HG03558 (cell line): ENCODE measurements around the gene SNX32.
A peak's percentile ranks its signal among the peaks of the same experiment; 100 is the strongest.

Experiments used
- ATAC-seq: cut with Tn5 transposase; IDR thresholded peaks from one replicate; pipeline ENCODE4 v1.9.1; 2021; ENCODE audit warnings: moderate number of reproducible peaks; ENCODE audit not compliant: unreplicated experiment; ENCODE audit errors: extremely low read depth

Gene SNX32

DNA sequence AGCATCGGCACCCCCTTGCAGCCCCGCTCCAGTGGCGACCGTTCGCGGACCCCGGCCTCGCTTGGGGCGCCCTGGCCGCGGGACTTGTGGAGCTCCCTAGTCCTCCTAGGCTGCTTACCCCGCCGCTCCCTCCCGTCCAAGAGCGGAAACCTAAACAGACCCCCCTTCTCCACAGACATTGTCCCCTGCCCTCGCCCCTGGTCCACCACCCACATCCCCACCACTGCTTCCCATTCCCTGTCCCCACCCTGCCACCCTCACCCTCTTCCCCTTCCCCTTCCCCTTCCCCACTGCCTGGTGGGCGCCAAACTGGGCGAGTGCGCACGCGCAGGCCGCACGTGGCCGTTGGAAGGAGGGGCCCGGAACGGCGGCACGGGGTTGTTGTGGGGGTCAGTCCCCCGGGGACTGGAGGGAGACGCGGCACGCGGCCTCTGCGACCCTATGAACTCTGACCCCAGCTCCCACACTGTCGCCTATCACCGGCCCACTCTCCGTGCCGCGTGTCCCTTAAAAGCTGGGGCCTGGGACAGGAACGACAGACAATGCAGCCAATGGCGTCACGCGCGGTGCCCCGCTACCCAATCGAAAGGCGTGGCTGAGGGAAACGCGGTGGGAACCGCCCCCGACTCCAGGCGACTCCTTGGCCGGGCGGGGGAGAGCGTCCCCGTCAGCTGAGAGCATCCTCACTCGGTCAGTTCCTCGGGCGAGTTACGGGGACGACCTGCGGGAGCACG is at the start of gene SNX32:
Gene SNX32 (plus strand): TSS at position 667 of the 734 bp plus-strand sequence. CDS start 103 bp downstream, outside the sequence.
- ATAC-seq = peak; percentile 56

DNA sequence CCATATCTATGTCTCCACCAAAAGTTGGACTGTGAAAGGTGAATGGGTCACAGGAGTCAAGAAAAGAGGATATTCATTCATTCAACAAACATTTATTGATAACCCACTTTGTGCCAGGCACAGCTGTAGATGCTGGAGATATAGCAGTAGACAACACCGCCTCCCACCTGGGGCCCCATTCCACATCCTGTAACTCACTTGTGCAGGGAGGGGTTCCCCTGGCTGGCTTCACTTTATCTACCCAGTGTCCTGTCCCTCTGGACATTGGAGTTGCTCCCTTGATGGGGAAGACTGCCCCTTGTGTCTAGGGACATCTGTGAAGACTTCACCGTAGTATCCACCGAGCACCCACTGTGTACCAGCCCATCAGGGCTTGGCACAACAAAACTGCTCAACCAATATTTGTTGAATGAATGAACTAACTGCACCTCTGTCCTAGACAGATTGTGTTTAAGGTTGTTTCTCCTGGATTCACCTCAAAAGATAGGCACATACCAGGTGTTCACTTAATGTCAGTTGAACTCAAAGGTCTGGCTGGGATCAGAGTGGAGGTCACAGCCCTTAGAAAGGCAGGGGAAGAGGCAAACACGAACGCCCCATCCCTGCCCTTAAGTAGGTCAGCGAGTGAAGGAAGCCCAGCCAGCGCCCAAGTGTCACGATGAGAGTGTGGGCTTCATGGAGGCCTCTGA is 48.3 kb upstream of the SNX32 start:
- no peak for ATAC-seq

DNA sequence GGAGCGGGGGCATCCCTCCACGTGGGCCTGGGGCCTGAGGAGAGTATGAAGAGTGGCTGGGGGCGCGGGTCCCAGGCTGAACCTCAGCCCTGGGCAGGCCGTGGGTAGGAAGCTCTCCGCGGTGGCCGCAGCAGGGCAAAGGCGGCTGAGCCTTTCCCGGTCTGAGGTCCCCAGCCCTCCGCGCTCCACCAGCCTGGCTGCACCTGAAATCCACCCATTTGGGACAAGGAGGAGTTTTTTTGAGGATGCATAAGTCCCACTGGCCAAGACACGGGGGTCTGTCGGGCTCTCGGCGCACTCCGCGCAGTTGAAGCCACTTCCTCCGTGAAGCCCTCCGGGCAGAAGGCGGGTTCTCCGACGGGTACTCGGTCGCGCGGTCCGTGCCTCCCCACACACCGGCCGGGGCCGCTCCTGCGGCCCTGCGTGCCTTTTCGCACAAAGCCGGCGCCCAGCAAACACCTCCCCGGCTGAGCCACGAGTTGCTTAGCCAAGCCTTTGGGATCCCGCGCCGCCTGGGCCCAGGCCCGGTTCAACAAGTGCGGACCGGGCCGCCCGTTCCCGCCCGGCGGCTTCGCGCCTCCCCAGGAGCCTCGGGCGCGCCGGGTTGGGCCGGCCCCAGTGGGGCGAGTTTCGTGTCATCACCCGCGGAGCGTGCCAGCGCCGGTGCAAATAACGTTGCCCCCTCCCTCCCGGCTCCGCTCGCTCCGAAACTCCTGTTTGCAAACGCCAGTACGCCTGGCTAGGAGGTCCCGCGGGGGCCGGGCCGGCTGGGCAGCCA is 47.6 kb upstream of the SNX32 start:
- ATAC-seq = no peak

DNA sequence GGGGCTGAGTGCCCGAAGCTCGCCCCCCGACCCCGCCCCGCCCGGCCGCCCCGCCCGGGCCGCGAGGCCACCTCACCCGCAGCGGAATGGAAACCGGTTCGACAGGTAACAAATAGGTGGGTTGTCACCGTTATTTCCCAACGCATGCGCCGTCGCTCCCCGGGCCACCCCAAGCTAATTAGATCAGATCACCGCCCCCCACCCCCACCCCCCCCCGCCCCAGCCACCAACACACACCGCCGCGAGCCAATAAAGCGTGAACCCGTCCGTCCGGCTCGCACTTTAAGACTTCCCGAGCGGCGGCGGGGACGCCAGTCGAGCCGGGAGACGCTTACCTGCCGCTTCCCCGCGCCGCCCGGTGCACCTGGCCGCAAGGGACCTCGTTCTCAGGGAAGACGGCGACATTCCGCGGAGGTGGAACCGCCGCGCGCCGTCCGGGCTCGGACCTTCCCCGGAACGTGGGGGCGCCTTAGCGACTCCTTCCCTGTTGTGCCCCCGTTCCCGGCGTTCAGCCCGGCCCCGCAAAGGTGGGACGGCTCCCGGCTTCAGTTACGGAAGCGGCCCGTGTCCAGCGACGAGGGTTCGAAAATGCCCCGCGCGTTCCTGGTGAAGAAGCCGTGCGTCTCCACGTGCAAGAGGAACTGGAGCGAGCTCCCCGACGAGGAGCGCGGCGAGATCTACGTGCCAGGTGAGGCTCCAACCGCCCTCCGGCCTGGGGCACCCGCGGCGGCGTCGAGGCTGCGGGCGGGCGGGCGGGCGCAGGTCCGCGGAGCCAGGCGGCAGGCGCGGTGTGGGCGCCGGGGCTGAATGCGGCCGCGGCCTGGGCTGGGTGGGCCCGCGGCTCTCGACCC is 46.8 kb upstream of the SNX32 start, which contains the start of gene OVOL1:
Gene OVOL1 (plus strand): TSS at position 278 of the 851 bp plus-strand sequence. CDS start 311 bp downstream, at position 589.
- ATAC-seq = no peak

DNA sequence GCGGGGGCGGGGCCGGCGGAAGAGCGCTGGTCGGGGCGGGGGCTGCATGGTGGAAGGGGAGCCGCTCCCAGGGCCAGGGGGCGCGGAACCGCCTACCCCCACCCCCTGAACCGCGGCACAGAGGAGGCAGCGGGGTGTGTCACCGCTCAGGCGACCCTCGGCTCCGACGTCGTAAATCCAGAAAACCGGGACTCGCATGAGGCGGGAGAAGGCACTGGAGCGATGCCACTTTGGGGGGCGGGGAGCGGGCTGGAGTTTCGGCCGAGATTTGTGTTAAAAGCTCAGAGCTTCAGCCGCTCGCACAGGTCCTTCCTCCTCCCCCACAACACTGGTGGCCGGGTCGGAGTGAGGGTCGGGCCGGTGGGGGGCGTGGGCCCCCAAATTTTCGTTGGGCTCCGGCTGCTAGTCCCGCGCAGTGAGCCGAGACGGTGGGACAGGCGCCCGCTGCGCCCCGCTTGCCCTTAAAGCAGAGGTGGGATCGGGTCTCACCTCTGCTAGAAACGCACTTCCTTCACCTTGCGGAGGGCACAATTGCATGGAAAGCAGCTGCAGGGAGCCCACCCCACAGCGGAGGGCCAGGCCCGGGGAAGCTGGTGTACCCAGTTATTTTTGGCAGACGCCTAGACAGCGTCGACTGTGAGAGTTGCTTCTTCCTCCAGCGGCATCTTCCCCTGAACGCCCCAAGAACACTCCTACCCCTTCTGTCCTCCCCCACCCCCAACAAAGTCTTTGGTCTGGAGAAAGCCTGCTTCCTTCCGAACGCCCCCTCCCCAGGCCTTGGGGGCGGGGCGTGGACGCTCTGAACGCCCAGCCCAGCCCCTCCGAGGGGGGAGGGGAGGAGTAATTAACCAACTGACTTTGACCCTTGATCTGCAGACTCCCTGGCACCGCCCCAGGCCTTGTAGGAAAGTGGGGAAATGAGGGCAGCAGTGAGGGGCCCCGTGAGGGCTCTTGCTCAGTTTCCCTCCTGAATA is 45.8 kb upstream of the SNX32 start:
- ATAC-seq = no peak

DNA sequence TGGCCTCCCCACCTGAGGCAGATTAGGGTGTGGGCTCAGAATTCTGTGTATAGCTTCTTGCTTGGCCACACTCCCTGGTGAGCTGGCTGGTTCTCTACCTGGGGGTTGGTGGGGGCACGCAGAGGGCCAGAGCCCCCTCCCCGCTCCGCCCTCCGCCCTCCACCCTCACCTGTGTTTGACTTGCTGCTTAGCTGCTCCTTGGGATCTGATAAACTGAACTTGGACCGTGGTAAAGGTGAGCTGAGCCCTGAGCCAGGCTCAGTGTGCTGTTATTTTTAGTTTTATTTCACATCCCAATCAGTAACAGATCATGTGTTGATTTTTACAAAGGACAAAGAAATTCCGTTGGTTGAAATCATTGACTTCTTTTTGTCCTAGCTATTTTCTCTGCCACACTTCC is 44.9 kb upstream of the SNX32 start:
- ATAC-seq = no peak

DNA sequence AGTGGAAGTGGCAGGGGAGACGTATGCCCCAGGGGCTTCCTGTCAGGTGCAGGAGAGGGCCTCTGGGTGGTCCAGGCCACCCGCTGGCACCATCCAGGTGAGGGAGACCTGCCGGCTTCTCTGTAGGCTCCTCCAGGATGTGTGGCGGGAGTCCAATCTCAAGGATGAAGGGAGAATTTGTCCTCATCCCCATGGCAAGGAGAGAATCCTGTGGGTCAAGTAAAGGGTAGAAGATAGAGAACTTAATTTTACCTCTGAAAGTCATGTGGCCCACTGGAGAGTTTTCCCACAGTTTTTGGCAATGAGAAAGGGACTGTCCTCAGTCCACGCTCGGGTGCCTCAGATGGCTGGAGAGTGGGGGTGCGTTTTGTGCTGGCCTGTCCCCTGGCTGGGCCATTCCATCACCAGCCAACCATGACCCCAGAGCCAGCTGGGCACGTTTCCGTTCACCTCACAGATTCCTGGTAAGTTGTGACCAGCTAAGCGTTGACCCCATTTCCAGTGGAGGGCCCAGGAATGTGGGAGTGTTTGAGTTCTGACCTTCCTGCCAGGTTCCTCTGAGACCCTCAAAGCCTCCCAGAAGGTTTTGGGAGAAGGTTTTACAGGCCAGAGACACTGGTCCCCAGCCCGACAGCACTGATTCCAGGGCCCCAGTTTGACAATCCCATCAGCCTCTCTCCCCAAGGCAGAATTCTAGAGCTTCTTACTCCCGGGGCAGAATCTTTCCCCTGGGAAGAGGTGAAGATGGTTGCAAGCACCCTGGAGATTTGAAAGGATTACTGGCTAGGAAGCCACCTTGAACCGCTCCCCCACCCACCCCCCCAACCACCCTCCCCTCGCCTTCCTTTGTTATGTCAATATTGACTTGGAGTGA is 44.3 kb upstream of the SNX32 start:
- no peak for ATAC-seq

DNA sequence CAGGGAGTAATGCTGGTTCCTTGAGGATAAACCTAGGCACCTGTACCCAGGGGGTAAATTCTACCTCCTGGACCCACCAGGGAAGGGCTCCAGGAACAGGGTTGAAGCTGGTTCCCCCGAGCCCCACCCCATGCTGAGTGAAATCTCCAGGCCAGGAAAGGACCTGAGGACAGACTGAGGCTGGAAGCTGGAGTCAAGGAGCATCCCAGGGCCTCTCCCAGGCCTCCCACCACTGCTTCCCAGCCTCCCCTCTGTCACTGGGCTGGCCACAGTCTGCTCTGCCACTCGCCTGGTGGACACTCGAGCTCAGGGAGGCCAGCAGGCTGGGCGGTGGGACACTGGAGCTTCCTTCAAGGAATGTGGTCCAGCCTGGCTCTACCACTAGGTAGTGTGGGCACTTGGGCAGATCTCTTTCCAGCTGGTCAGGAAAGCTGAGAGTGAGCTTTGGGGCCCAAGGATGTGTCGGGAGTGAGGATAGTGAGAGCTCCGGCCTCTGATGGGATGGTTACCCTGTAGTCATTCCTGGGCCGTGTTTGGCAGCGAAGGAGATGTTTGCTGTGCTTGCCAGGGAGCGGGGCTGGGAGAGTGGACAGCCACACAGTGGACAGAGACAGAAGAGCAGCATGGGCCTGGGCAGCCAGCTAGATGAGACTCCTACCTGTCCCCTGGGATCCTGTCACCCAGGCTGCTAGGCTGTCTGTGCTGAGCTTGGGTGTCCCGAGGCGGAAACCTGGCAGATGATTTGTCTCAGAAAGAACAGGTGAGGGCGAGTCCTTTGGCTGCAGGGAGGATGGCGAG is 43.5 kb upstream of the SNX32 start:
- ATAC-seq = no peak

DNA sequence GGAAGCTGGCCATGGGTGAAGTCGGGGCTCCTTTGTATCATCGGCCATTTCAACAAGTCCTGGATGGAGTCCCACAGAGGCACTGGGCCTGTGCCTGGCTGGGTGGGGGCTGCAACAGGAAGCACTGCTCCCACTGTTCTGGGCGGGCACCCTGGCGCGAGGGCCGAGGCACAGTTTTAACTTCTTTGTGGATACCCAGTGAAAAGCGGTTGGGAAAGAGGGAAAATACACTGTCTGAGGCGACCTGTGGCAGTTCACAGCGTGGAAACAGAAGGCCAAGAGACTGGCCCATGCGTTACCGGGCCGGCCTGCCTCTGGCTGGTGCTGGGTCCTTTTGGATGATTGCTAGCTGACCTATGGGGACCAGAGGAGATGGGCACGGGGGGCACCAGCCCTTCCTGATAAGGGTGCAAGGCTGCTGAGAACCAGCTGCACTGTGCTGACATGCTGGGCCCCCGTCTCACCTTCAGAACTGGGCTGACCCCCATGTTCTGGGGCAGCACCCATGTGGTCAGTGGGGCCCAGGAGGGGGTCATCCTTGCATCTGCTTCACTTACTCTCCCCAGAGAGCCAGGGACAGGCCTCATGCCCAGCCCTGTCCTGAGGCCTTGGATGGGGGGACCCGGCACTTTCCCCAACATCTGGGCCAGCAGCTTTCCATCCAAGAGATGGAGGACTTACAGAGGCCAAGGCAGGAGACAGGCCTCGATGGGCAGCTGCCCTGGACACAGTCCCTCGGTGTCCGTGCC is 42.7 kb upstream of the SNX32 start:
- ATAC-seq = no peak

DNA sequence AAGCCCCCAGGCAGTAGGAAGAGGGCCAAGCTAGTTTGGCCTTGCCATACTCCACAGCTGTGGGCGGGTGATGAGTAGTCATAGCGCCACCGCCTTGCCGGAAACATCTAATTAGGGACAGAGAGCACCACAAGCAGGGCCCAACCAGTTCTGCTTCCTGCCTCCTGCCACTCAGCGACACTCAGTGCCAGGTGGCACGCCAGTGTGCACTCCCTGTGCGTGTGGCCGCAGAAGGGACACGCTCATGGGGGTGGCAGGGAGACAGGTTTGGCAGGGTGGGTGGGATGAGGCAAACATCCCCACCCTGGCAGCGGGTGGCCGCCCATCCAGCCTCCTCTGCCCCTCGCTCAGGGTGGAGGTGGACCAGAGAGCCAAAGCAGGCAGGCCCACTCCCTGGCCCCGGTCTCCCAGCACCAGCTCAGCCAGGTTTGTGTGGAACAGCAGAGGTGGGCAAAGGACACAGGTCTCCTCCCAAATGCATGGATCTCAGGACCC is 42.0 kb upstream of the SNX32 start:
- ATAC-seq = no peak

DNA sequence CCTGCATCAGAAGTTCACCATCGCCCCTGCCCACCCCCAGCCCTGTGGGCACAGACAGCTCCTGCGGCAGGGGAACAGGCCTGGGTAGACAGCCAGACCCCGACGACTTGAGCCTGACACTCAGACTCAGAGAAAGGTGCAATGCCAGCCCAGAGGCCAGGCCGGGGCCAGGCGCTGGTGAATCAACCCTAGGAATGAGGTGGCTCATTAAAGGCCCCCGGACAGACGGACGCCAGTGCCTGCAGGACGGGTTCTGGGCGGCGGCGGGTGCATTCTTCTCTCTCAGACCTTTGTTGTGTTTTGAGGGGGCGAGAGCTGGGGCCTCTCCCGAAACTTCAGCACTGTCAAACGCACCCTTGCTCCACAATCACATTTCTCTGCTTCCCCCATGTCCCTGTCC is 41.3 kb upstream of the SNX32 start:
- no peak for ATAC-seq

DNA sequence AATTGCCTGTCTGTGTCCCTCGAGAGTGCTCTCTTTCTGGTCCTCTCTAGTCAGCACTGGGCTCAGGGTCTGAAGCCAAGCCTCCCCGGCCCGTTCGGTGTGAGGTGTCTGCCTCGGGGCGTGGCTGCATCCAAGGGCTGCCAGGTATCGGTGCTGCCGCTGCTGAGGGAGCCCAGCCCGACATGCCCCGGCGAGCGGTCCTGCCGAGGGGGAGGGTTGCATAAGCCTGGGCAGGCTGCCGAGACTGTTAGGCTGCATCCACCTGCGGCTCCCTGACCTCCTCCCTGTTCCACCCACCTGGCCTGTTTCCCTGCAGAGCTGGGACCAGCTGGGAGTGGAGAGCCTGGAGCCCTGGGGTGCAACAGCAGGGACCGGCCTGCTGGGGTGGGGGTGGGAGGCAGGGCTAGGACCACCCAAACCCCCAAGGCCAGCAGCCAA is 40.6 kb upstream of the SNX32 start:
- no peak for ATAC-seq

DNA sequence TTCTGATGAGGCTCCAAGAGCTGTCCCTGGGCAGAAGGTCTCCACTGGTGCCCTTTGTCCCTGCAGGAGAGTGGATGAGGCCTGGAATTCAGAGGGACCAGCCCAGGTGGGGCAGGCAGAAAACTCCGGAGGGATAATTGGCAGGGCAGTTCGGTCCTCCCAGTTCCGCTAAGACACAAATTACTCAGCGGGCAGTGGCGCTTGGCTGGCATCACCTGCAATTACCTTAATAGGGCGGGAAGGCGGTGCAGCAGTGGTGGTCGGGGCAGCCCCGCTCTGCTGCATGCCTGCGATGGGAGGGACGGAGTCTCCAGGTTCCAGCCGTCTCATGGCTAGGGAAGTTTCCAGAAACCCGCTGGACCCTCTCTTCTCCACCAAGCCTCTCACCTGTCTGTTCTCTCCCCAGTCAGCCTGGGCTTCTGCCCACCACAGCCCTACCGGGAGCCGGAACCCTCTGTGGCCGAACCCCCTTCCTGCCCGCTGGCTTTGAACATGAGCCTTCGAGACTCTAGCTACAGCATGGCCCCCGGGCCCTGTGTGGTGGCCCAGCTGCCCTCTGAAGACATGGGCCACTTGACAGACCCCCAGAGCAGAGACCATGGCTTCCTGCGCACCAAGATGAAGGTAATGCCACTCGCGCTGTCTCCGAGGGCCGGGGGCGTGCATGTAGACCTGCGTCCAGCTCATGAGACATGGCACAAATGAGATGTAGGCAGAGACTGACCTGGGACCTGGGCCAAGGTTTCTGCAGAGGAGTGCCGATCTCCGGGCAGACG is 40.0 kb upstream of the SNX32 start:
- no peak for ATAC-seq

DNA sequence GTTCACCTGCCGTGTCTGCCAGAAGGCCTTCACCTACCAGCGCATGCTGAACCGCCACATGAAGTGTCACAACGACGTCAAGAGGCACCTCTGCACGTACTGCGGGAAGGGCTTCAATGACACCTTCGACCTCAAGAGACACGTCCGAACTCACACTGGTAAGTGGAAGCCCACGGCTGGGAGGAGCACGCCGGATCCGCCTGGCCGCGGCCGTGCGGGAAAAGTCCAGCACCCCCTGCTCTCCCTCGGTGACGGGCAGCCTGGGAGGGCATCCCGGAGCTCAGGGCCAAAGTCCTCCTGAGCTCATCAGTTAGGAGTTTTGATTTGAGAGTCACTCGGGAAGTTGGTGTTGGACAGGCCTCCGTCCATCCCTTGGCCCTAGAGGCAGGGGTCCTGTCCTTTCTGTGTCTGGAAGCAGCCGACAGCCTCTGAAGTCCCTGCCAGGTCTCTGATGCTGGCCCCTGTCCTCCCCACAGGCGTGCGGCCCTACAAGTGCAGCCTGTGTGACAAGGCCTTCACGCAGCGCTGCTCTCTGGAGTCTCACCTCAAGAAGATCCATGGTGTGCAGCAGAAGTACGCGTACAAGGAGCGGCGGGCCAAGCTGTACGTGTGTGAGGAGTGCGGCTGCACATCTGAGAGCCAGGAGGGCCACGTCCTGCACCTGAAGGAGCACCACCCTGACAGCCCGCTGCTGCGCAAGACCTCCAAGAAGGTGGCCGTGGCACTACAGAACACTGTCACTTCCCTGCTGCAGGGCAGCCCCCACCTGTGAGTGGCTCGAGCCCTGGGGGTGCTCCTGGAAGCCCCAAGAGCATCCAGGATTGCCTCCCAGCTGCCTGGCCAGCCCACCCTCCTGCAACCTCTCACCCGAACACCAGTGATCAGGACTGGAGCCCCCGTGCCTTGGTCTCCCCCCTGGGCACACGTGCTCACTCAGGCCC is 38.9 kb upstream of the SNX32 start:
- ATAC-seq = no peak
